NCI-H526 treated with DMSO at 0.1 percent for 48 hours (cell line): ENCODE measurements around the gene KIAA1191.

ENCODE experiments used
- DNase-seq: peaks from one replicate; lab custom pipeline; 2025; lab: John Stamatoyannopoulos, UW

KIAA1191 gene

DNA sequence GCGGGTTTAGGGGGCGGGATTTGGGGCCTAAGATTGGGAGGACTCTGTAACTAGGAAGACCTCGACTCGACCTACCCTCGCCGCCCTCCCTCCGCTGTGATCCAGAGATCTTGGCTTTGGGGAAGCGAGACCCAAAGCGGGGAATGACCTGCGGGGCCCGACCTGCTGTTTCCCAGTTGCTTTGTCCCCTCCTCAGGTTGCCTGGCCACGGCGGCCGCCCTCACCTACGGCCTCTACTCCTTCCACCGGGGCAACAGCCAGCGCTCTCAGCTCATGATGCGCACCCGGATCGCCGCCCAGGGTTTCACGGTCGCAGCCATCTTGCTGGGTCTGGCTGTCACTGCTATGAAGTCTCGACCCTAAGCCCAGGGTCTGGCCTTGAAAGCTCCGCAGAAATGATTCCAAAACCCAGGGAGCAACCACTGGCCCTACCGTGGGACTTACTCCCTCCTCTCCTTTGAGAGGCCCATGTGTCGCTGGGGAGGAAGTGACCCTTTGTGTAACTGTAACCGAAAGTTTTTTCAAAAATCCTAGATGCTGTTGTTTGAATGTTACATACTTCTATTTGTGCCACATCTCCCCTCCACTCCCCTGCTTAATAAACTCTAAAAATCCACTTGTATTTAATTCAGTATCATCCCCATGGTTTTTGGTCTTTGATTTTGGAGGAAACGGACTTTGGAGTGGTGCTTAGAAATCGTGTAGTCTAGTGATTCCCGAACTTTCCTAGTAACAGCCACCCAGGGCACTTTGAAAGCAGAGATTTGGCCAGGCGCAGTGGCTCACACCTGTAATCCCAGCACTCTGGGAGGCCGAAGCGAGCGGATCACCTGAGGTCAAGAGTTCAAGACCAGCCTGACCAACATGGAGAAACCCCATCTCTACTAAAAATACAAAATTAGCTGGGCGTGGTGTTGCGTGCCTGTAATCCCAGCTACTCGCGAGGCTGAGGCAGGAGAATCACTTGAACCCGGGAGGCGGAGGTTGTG lies 27.9 kb upstream of the KIAA1191 start:
- DNase-seq: no peak

DNA sequence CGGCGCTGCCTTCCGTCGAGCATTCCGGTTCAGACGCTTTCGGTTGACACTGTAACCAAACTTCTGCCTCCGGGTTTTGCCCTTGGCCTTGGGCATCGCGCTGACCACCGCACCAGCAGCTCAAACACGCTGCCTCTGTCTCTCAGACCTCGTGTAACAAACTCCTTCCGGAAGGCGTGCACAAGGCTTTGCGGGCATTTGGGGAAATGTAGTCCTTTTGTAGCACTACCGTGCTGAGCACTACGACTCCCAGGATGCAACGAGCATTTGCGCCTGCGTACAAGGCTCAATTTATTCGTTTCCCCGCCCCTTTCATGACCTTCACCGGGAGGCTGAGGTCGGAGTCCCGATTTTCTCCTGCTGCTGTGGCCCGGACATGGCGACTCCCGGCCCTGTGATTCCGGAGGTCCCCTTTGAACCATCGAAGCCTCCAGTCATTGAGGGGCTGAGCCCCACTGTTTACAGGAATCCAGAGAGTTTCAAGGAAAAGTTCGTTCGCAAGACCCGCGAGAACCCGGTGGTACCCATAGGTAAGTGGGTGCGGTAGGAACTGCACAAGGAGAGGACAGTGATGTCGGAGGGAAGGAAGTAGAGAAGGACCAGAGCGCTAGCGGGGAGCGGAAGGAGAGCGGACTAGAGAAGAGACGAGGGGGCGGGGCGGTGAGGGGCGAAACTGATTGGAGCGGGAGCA lies 27.0 kb upstream of the KIAA1191 start, which contains the start of the genes HIGD2A and NOP16:
HIGD2A (plus strand) TSS at position 308 of the 691 bp plus-strand sequence; CDS start at position 377, 69 bp downstream.
NOP16 (minus strand) TSS at position 155 of the 691 bp plus-strand sequence; CDS start at position 96, 59 bp downstream.
- peak; percentile 93 for DNase-seq

DNA sequence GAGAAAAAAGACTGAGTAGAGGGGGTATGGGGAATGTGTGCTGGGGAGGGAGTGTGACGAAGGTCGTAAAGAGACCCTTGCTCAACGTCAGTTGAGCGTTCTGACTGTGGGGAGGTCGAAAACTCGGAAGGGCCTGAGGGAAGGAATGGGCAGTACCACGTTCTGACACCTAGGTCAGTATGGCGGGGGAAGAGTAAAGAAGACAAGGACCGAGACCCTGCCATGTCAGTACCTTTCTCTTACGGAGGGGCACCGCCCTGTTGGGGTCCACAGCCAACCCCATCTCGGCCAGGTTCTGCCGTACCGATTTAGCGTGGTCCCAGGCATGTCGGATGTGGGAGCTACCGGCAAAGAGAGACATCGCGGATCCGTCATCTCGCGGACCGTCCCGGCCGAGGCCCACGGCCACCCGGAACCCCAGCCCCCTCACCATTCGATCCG lies 26.5 kb upstream of the KIAA1191 start:
- DNase-seq: no peak

DNA sequence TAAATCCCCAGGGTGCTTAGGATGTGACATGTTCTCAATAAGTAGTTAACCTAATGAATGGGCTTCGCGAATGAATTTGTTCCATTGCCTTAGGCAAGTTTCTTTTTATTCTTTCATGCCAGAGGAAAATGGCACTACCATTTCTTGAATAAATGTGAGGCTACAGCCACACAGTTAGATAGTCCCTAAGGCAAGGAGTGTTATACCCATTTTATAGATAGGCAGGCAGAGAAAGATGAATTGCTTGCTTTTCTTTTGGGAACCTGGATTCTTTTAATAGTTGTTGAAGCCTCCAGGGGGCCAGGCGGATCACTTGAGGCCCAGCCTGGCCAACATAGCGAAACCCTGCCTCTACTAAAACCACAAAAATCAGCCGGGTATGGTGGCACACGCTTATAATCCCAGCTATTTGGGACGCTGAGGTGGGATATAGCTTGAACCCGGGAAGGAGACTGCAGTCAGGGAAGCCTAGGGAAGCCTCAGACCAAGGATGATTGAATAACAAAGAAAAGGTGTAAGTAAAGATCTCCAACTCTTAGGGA lies 25.9 kb upstream of the KIAA1191 start:
- no peak for DNase-seq

DNA sequence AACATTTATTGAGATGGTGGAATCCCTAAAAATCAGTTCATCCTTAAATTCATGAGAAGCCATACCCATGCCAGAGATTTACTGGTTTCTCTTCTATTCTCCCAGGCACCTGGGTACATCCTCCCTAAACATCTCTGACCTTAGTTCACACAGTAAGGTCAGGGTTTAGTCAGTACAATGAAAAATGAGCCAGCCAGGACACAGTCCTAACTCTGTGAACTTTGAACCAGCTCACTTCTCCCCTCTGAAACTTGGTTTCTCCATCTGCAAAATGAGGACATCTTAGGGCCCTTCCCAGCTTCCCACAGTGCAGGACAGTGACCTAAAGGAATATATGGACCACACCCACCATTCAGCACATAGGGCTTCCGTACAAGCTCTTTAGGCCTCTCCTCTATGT lies 24.9 kb upstream of the KIAA1191 start:
- DNase-seq: no peak

DNA sequence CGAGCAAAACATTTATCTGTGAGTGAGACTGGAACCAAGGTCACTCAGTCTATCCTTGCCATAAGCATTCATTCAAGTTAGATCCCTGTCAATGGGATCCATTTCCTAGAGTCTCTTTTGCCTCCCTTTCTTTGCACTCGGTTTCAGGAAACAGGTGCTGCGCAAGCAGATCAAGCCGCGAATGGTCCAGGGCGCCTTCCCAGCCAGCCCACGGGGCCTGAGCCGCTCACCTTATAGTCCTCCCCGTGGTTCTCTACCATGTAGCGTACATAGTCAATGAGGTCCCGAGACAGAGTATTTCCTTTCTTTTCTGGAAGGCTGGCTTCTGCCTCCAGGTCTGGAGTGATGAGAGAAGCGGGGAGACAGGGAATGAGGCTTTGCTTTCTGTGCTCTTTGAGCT lies 23.4 kb upstream of the KIAA1191 start:
- no peak for DNase-seq

DNA sequence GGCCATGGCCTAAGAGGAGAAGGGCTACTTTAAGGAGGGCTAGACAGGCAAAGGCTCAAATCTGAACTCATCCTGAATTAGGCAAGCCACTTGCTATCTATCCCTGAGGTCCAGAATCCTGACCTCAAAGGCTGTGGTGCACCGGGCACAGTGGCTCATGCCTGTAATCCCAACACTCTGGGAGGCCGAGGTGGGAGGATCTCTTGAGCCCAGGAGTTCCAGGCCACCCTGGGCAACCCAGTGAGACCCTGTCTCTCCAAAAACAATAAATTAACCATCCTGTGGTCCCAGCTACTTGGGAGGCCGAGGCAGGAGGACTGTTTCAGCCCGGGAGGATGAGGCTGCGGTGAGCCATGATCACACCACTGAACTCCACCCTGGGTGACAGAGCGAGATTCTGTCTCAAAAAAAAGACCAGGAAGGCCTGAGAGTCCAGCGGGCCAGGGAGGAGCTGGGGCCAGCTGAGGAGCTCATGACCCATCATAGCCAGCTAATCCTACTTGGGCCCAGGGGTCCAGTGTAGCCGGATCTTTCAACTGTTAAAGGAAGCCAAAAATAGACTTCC lies 22.9 kb upstream of the KIAA1191 start:
- DNase-seq: no peak

DNA sequence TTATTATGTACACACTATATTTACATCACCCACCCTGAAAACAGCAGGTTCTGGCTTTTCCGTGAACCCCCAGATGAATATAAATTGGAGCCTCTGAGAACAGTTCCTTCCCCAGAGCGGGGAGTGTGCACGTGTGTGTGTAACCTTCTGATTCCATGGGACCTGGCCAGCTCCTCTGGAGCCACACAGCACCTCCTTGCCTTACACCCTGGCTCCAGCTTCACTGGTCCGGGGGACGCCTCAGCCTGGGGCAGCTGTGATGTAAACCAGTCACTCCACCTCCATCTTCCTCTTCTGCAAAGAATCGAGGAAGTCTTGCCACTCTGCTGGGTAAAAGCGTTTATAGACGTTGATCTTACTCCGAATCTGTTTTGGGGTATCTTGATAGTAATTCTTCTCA lies 22.4 kb upstream of the KIAA1191 start:
- no peak for DNase-seq

DNA sequence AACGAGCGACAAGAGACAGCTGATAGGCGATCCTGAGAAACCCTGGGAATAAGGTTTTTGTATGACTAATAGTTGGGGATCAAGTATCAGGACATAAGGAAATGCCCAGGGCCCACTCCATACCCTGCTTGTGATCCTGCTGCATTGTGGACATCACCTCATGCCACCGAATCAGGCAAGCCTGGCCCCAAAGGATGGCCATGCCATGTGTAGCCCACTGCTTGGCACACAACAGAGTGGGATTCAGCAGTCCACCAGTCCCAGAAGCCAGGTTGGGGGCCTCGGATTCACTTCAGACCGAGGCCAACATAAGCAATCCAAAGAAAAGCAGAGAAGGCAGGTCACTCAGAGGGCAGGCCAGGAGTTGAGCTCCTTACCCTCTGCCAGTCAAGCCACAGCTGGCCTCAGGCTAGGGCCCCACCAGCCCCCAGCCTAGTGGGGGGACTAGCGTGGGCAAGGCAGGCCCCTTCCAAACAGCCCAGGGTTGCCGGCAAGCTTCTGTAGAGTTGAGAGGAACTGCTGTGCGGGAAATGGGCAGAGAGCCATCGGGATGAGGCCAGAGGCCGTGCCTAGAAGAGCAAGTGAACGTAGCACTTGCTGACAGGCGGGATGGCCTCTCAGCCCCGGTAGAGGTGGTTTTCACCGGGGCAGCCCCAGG lies 21.8 kb upstream of the KIAA1191 start:
- no peak for DNase-seq

DNA sequence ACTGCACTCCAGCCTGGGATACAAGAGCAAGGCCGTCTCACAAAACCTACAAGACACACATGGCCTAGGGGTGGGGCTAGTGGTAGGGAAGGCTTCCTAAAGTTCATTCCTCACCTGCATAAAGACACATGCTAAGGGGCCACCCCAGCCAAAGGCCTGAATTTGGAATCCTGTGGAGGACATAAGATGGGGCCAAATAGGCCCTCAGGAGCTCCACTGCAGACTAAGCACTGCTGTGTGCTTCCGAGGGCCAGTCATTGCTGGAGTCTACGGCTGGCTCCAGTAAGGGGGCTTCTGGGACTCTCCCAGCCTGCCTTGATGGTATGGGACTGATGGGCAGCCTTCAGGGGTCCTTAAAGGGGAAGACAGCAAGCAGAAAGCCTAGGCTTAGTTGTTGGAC lies 21.2 kb upstream of the KIAA1191 start:
- DNase-seq: no peak

DNA sequence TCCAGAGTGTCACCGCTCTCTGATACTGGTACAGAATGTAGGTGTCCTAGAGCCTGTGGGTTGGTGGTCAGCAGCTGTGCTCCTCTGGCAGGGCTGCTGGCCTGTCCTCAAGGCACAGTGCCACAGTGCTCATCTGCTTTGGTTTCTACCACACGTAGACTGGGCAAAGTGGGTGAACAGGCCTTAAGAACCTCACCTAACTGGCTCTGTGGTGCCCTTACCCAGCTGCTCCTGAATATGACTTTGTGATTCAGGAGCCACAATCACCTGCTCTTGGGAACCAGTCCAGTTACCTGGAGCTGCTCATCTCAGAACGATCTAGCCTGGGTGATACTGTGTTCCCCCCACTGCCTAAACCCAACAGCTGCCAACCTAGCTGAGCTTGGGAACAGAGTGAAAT lies 20.4 kb upstream of the KIAA1191 start:
- no peak for DNase-seq

DNA sequence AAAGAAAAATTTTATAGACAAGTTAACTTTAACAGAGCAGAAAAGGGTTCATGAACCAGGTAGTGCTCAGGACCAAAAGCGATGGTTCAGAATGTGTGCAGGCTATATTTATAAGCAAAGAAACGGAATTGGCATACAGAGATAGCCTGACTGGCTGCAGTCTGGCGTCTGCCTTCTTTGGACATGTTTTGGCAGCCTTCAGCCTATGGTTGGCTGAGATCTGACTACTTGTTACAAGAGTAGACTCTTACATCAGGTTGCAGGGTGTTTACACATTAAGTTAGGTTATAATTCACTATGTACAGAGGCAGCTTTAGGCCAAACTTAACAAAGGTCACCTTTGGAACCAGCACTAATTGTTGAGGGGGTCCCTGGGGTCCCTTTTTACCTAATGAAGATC lies 19.9 kb upstream of the KIAA1191 start:
- DNase-seq: no peak

DNA sequence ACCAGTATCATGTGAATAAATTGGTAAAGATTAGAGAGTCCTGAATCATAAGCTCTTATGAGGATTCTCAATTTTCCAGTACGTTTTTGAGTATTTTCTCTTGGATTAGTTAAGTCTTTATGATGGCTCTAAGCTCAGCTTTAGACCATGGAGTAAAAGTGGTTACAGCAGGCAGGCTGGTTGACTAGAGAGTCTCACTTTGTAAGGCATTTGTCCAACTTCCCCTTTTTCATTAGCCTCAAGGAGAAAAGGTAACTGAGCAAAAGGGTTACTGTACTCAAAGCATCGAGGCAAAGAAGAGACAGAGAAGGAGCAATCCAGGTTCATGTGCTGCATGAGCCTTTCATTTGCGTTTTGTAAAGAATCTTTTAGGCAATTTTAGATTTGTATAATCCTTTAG lies 18.3 kb upstream of the KIAA1191 start:
- DNase-seq: no peak

DNA sequence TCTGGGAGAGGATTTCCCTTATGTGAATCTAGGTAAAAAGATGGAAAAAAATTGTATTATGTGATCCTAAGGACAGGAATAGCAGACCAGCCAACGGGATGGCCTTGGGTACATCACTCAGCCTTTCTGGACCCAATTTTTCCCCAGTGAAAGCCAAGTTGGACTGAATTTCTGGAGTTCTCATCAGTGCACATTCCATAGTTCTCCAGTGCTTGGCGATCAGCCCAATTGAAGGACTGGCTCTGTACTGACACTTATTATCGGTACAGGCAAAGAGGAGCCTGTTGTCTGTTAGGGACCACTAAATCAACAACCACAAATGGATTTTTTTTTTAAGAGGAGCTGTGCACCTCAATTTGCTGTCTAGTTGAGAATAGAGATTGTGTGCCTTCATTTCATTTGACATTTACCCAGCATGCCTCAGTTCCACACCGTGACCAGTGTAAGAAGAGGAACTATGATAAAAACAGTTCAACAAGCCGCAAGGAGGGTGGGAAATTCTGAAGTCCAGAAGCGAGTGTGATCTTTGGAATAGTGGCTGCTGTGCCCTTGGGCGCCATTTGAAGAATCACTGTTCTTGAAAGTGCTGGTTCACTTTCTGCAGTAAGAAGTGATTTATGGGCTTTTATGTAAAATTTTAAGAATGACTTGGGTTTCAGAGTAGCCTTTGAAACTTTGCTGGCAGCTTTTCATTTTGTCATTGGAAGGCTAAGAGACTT lies 11.7 kb upstream of the KIAA1191 start:
- DNase-seq: no peak

DNA sequence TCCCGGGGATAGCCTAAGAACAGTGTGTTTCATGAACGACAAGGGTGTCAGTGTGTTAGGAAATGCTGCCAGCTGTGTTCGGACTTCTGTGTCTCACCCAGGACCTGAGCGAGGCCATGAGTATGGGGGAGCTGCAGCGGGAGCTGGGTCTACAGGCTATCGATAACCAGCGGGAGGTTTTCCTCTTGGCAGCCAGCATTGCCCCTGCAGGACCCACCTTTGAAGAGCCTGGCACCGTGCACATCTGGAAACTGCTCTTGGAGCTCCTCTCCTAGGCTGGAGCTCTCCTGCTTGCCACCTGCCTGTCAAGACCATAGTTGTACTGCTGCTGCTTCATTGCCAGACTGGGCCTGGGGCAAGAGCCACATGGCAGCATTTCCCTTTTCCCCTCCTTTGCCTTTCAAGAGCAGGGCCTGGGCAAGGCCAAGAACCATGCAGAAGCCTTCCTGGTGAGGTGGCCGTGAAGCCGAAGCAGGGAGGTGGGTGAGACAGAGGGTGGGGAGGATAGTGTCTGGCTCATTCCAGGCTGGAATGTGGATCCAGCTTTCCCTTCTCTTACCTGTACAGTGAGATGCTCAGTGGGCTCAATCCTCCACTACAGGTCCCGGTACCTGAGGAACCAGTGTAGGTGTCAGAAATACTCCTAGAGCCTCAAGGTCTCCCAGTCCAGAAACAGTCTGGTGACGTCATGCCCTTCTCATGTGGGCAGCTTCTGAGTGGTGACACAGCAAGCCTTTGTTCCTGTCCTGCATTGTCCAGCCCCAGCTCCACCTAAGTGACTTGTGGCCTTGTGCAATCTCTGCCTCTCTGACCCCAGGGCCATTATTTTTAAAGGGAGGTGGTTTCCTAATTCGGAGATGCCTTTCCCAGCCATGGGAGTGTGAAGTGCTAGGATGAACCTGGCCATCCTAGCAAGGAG lies 10.3 kb upstream of the KIAA1191 start:
- DNase-seq: no peak

DNA sequence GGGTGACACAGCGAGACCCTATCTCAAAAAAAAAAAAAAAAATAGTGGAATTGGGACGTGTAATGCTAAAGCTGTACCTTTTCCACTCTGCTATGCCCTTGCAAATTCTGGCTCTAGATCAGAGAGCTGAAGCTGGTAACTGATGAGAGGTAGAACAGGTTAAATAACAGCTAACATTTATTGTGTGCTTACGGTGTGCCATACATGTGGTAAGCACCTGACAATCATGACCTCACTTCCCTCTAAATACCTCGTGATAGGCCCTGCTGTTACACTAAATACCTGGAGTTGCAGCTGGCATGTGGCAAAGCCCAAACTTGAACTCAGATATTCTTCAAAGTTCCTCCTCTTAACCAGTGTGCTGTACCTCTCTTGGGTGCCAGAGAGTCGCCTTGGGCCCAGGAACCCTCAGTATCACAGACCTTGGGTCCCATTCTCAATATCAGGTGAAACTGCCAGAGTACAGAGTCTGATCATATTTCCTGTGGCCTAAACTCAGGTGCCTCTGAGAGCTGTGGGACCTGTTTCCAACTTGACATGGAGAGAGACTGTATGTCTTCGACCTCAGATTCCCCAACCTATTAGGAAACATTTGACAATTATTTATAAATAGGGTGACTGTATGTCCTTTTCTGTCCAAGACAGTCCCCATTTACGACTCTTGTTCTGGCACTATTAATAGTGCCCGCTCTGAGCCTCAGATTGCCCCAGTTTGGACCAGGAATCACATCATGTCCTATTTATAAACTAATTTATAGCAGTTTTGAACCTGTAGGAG lies 8.6 kb upstream of the KIAA1191 start:
- DNase-seq: no peak

DNA sequence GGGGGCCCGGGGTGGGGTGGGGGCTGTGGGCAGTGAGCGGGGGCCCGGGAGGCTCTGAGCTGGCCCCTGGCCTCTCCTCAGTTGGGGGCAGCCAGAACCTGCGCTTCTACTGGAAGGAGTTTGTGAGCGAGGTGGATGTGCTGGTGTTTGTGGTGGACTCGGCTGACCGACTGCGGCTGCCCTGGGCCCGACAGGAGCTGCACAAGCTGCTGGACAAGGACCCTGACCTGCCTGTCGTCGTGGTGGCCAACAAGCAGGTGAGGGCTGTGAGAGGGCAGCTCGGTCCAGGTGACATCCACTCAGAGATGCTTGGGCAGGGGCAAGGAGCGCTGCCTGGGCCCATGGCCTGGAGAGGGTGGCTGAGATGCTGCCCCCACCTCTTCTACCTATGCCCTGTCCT lies 7.2 kb upstream of the KIAA1191 start:
- DNase-seq: no peak

DNA sequence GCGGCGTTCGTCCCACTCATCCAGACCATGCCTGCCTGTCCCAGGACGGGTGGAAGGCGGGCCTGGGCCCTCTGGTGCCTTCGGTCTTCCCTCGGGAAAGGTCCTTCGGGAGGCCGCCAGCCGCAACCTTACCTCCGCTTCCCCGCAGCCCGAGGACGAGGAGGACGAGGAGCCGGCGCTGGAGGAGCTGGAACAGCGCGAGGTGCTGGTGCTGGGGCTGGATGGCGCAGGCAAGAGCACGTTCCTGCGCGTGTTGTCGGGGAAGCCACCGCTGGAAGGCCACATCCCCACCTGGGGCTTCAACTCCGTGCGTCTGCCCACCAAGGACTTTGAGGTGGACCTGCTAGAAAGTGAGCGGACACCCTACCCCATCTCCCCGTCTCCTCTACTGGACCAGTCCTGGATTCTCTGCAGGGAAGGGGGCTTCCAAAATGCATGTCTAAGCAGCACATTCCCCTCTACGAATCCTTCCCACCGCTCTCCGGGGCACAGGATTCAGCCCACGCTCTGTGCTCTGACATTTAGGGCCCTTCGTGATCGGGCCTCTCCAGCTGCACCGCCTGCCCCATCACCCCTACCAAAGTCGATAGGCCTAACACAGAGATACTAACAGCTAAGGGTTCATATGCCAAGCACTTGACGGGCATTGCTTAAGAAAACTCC lies 4.8 kb upstream of the KIAA1191 start:
- DNase-seq: peak; percentile 6
